Hepatocyte (in vitro differentiated cells): ENCODE data around the gene CTDNEP1. TPM values are rescaled to one million over a fixed set of nuclear protein-coding genes. Genes with fewer than 3 reads are reported as not detected.

Experiments
- DNase-seq: peaks from one replicate; pipeline ENCODE4 v3.0.0-alpha.2; 2016; ENCODE audit warnings: low spot score
- H2AFZ ChIP-seq: fragments of 200-600 bp; sonication (generic); 2 replicates; pipeline ENCODE4 v1.6.0; 2016; ENCODE audit warnings: antibody characterized with exemption, mild to moderate bottlenecking
- H3K27ac ChIP-seq: fragments of 200-600 bp; sonication (generic); 2 replicates; pipeline ENCODE4 v1.5.1; 2016; ENCODE audit warnings: mild to moderate bottlenecking
- H3K27me3 ChIP-seq: fragments of 200-600 bp; sonication (generic); 2 replicates; pipeline ENCODE4 v1.6.1; 2016
- H3K36me3 ChIP-seq: fragments of 200-600 bp; sonication (generic); replicated peaks from 2 replicates; pipeline ENCODE4 v1.5.1; 2016; ENCODE audit warnings: low read depth; ENCODE audit not compliant: insufficient read depth
- H3K4me1 ChIP-seq: fragments of 200-600 bp; sonication (generic); 2 replicates; pipeline ENCODE4 v1.5.1; 2016; ENCODE audit warnings: mild to moderate bottlenecking, moderate library complexity; ENCODE audit not compliant: insufficient read depth
- H3K4me2 ChIP-seq: fragments of 200-600 bp; sonication (generic); 2 replicates; pipeline ENCODE4 v1.6.0; 2016
- H3K4me3 ChIP-seq: fragments of 200-600 bp; sonication (generic); 2 replicates; pipeline ENCODE4 v1.5.1; 2016; ENCODE audit warnings: mild to moderate bottlenecking
- H3K79me2 ChIP-seq: fragments of 200-600 bp; sonication (generic); 2 replicates; pipeline ENCODE4 v1.6.0; 2017; ENCODE audit warnings: mild to moderate bottlenecking
- H3K9me2 ChIP-seq: fragments of 200-600 bp; sonication (generic); replicated peaks from 2 replicates; pipeline ENCODE4 v1.6.0; 2017; ENCODE audit warnings: mild to moderate bottlenecking; ENCODE audit not compliant: insufficient read depth
- H3K9me3 ChIP-seq: fragments of 200-600 bp; sonication (generic); 2 replicates; pipeline ENCODE4 v1.5.1; 2016; ENCODE audit warnings: low read depth, mild to moderate bottlenecking
- H4K20me1 ChIP-seq: fragments of 200-600 bp; sonication (generic); 2 replicates; pipeline ENCODE4 v1.6.0; 2016; ENCODE audit warnings: mild to moderate bottlenecking; ENCODE audit not compliant: insufficient read depth, poor library complexity, severe bottlenecking
- EZH2 ChIP-seq: fragments of 200-600 bp; sonication (generic); IDR thresholded peaks from 2 replicates; pipeline ENCODE4 v1.6.1; 2016; ENCODE audit warnings: antibody characterized with exemption, mild to moderate bottlenecking, borderline replicate concordance
- EZH2phosphoT487 ChIP-seq: fragments of 200-600 bp; sonication (generic); IDR thresholded peaks from one replicate; pipeline ENCODE4 v1.6.1; 2018; ENCODE audit warnings: antibody characterized with exemption, mild to moderate bottlenecking, low read depth, moderate library complexity; ENCODE audit not compliant: unreplicated experiment, severe bottlenecking
- WGBS: methylation state at CpG from one replicate; pipeline ENCODE4 v1.1.6; 2016; ENCODE audit warnings: low lambda C conversion rate; ENCODE audit errors: missing lambda C conversion rate; 5-methylcytosine and 5-hydroxymethylcytosine counted together
- polyA plus RNA-seq: library from polyadenylated mRNA; unstranded; fragments of >200 nt; fragmentation: Nextera tagmentation; extraction: Ambion mirVana; gene quantifications from 2 replicates; pipeline ENCODE4 v1.2.1, GENCODE V29; 2016
- total RNA-seq: library from RNA; depleted of rRNA; stranded (reverse); fragments of >200 nt; gene quantifications from 2 replicates; pipeline ENCODE4 v1.2.3, GENCODE V29; 2014
- TF ChIP-seq, protein P1 (sequence below): fragments of 200-600 bp; sonication (generic); IDR thresholded peaks from 2 replicates; pipeline ENCODE4 v1.5.1; 2016; ENCODE audit warnings: antibody characterized with exemption, mild to moderate bottlenecking; ENCODE audit not compliant: poor library complexity

The CTDNEP1 gene
- total and polyA plus RNA-seq, 2 experiments from 2014 or later, result 44.6 to 86.9 TPM

DNA sequence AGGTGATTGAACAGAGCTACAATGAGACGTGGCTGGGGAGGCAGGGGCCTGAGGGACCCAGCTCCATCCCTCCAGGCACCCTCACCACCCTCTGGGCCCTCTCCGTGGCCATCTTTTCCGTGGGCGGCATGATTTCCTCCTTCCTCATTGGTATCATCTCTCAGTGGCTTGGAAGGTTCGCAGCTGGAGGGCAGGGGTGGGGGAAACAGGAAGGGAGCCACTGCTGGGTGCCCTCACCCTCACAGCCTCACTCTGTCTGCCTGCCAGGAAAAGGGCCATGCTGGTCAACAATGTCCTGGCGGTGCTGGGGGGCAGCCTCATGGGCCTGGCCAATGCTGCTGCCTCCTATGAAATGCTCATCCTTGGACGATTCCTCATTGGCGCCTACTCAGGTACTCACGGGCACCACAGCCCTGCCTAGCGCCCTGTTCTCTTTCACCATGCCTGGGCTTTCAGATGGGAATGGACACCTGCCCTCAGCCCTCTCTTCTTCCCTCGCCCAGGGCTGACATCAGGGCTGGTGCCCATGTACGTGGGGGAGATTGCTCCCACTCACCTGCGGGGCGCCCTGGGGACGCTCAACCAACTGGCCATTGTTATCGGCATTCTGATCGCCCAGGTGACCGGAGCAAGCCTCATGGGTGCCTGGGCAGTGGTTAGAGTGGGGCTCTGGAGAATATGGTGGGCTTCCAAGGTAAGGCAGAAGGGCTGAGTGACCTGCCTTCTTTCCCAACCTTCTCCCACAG lies 32.1 kb upstream of the CTDNEP1 start:
- peaks cover 4% of the 10 kb centered on the region for H3K27me3 ChIP-seq
- H3K27ac ChIP-seq, result no peak overlapping the region
- no peak overlapping the region for H3K4me2 ChIP-seq
- no peak overlapping the region for H2AFZ ChIP-seq
- no peaks in the 10 kb centered on the region for H4K20me1 ChIP-seq
- 96% methylated on average over 17 of the region's 18 CpGs for WGBS
- peaks cover 13% of the 10 kb centered on the region for H3K4me1 ChIP-seq
- H3K79me2 ChIP-seq, result no peaks in the 10 kb centered on the region
- no peaks in the 10 kb centered on the region for H3K36me3 ChIP-seq
- no peaks in the 10 kb centered on the region for H3K9me2 ChIP-seq
- DNase-seq, result no peak
- H3K9me3 ChIP-seq, result no peaks in the 10 kb centered on the region
- H3K4me3 ChIP-seq, result no peak overlapping the region
- TF ChIP-seq EZH2, result no peak
- TF ChIP-seq EZH2phosphoT487, result no peak

DNA sequence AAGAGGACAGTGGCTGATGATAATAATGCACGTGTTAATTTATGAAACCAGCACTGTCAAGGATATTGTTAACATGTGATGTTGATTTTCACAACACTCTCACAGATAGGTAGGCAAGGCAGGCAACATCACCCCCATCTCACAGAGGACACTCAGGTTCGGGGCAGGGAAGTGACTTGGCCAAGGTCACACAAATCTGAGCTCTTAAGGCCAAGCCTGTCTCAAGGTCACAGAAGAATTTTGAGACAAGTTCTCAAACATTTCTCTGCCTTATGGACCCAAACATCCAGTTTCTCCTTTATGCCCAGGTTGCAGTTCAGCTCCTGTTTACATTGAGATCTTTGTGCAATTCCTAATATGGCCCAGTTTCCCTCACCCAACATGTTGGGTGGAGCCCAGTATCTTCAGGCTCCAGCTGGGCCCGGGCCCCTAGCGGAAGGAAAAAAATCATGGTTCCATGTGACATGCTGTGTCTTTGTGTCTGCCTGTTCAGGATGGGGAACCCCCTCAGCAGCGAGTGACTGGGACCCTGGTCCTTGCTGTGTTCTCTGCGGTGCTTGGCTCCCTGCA lies 31.3 kb upstream of the CTDNEP1 start:
- no peak overlapping the region for H3K4me3 ChIP-seq
- H4K20me1 ChIP-seq, result no peaks in the 10 kb centered on the region
- H3K4me1 ChIP-seq, result peaks cover 13% of the 10 kb centered on the region
- H3K27me3 ChIP-seq, result peaks cover 4% of the 10 kb centered on the region
- H3K79me2 ChIP-seq, result no peaks in the 10 kb centered on the region
- TF ChIP-seq EZH2 (no peak), EZH2phosphoT487 (no peak)
- TF ChIP-seq, protein P1, sequence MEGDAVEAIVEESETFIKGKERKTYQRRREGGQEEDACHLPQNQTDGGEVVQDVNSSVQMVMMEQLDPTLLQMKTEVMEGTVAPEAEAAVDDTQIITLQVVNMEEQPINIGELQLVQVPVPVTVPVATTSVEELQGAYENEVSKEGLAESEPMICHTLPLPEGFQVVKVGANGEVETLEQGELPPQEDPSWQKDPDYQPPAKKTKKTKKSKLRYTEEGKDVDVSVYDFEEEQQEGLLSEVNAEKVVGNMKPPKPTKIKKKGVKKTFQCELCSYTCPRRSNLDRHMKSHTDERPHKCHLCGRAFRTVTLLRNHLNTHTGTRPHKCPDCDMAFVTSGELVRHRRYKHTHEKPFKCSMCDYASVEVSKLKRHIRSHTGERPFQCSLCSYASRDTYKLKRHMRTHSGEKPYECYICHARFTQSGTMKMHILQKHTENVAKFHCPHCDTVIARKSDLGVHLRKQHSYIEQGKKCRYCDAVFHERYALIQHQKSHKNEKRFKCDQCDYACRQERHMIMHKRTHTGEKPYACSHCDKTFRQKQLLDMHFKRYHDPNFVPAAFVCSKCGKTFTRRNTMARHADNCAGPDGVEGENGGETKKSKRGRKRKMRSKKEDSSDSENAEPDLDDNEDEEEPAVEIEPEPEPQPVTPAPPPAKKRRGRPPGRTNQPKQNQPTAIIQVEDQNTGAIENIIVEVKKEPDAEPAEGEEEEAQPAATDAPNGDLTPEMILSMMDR, result no peak
- peak overlapping the region; percentile 86 for H3K4me2 ChIP-seq
- H3K36me3 ChIP-seq, result no peaks in the 10 kb centered on the region
- H3K9me2 ChIP-seq, result no peaks in the 10 kb centered on the region
- H3K27ac ChIP-seq, result no peak overlapping the region
- 71% methylated on average over 6 of the region's 6 CpGs for WGBS
- DNase-seq, result no peak
- H3K9me3 ChIP-seq, result no peaks in the 10 kb centered on the region
- H2AFZ ChIP-seq, result no peak overlapping the region

DNA sequence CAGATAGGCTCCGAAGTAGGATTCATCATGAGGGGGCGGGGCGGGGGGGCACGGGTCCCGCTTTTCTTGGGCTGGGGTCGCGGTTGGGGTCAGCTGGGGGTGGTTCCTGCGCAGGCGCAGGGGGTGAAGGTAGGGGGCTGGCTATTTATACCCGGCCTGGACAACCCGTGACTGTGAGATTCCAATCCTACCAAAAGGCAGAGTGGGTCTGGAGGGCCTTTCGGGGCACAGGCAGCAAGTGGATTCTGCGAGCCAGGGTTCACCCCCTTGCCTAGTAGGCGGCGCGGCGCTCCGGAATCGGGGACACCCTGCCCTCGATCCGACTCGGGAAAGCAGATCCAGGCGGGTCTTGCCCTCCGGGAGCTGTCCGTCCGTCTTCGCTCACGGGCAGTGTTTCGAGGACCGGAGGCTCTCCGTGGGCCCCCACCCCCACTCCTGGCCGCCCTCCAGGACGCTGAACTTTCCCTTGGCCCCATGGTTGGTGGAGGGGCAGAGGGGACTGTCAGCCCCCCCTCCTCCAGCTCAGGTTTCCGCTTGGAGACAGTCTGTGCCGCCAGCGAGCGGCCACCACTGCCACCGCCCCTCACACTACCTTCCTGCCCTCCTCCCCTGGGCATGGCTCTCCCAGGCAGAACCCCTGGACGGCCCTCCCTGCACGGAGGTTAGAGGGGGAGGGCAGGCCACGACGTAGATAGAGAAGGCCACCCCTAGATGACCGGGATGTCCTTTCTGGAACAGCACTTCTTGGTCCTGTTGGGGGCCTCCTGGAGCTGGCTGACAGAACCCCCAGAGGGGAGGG lies 30.6 kb upstream of the CTDNEP1 start:
- H3K36me3 ChIP-seq, result no peaks in the 10 kb centered on the region
- no peaks in the 10 kb centered on the region for H4K20me1 ChIP-seq
- H3K79me2 ChIP-seq, result no peaks in the 10 kb centered on the region
- no peak overlapping the region for H2AFZ ChIP-seq
- H3K9me3 ChIP-seq, result no peaks in the 10 kb centered on the region
- H3K4me3 ChIP-seq, result peak overlapping the region; percentile 30
- DNase-seq, result peak; percentile 47
- TF ChIP-seq, protein P1, result no peak
- no peak for TF ChIP-seq EZH2phosphoT487
- no peak for TF ChIP-seq EZH2
- no peak overlapping the region for H3K27ac ChIP-seq
- H3K27me3 ChIP-seq, result peaks cover 4% of the 10 kb centered on the region
- 3% methylated on average over 25 of the region's 43 CpGs for WGBS
- H3K4me1 ChIP-seq, result peaks cover 13% of the 10 kb centered on the region
- peak overlapping the region; percentile 86 for H3K4me2 ChIP-seq
- H3K9me2 ChIP-seq, result no peaks in the 10 kb centered on the region
